ENCODE measurements around the gene RPH3AL. TPM values are rescaled to one million over a fixed set of nuclear protein-coding genes. Genes with fewer than 3 reads are reported as not detected.

The RPH3AL gene
- total RNA-seq, 1 donor from 2014 or later: 6.0 TPM

DNA sequence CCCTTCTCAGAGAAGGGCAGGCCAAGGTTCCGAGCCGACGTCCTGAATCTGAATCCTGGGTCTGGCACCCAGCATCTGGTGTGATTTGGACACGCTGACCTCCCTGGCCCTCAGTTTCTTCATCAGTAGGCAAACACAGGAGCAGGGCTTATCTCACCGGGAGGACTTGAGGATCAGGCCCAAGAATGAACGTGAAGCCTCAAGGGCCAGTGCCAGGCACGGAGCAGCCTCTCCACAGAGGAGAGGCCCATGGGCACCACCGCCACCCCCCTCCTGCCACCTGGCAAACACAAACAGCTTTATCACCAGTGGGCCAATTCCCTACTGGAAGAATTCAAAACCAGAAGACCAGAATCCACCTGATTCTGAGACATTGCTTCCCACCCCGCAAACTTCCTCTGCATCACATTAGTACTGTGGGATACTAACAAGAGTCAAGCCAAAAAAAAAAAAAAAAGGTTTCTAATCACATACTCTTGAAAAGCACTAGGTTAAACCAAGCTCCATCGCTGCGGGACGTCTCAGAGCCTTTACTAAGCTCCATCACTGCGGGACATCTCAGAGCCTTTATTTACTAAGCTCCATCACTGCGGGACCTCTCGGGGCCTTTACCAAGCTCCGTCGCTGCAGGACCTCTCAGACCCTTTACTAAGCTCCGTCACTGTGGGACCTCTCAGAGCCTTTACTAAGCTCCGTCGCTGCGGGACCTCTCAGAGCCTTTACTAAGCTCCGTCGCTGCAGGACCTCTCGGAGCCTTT lies 103.2 kb downstream of the RPH3AL start:
- ChIA-PET CTCF (no interaction called here), POLR2A (interaction anchor here (0.9 kb wide), 1 partner anchor 259 kb away, joined by 5 read pairs; no protein-coding TSS in a partner anchor)
- intact Hi-C loops (cut with micrococcal nuclease): no loop called here
- H3K27ac Mint-ChIP-seq: no peak overlapping the region
- H3K4me3 Mint-ChIP-seq: no peak overlapping the region
- ATAC-seq (ENCODE audit: low read depth): no peak
- TF ChIP-seq, protein P1, sequence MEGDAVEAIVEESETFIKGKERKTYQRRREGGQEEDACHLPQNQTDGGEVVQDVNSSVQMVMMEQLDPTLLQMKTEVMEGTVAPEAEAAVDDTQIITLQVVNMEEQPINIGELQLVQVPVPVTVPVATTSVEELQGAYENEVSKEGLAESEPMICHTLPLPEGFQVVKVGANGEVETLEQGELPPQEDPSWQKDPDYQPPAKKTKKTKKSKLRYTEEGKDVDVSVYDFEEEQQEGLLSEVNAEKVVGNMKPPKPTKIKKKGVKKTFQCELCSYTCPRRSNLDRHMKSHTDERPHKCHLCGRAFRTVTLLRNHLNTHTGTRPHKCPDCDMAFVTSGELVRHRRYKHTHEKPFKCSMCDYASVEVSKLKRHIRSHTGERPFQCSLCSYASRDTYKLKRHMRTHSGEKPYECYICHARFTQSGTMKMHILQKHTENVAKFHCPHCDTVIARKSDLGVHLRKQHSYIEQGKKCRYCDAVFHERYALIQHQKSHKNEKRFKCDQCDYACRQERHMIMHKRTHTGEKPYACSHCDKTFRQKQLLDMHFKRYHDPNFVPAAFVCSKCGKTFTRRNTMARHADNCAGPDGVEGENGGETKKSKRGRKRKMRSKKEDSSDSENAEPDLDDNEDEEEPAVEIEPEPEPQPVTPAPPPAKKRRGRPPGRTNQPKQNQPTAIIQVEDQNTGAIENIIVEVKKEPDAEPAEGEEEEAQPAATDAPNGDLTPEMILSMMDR (IDR thresholded peaks at IDR 0.05): no peak
- H3K4me1 Mint-ChIP-seq: no peaks in the 10 kb centered on the region
- H3K36me3 Mint-ChIP-seq (ENCODE audit: low read depth): peaks cover 5% of the 10 kb centered on the region
- DNase-seq: no peak
- no peaks in the 10 kb centered on the region for H3K9me3 Mint-ChIP-seq
- no peaks in the 10 kb centered on the region for H3K27me3 Mint-ChIP-seq

DNA sequence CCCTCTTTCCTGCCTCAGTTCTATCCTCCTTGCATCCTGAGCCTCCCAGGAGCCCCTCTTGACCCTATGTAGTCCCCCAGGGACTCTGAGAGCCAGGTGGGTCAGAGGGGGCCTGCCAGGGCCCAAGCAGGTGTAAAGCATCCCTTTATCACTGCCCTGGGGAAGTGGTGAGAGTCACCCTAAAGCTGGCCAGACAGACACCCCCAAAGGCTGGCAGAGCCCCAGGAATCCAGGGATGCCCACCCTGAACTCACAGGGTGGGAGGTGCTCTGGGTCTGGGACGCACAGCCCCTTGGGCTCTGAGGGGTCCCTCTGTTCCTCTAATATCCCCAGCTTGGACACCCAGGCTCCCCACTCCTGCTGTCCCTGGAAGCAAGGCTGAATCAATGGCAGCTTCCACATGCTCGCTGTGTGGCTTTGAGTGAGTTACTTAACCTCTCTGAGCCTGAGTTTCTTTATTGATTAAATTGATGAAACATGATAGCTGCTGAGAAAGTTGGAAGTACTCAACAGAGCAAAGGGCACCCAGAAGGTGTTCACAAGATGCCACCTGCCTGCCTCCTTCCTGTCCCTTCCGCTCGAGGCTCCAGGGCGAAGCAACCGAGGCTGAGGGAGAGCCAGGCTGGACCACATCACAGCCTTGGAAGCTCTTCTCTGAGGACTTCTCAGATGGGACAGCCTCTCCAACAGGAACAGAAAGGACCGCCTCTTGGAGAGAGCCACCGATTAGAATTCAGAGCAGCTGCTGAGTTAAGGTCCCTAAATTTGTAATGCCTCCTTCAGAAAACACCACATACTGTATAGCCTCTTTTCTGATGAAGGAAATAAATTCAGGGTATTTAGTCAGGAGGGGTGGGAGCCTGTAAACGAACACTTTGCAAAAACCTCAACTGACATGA lies 104.0 kb downstream of the RPH3AL start:
- TF ChIP-seq, protein P1 (IDR thresholded peaks at IDR 0.05): no peak
- Mint-ChIP-seq H3K27ac (no peak overlapping the region), H3K36me3 (ENCODE audit: low read depth) (peaks cover 5% of the 10 kb centered on the region), H3K4me1 (no peaks in the 10 kb centered on the region), H3K4me3 (no peak overlapping the region), H3K9me3 (no peaks in the 10 kb centered on the region), H3K27me3 (no peaks in the 10 kb centered on the region)
- DNase-seq: no peak
- POLR2A ChIA-PET: no interaction called here
- ATAC-seq (ENCODE audit: low read depth): no peak
- intact Hi-C loops (cut with micrococcal nuclease): no loop called here
- CTCF ChIA-PET: no interaction called here

GRCh38 chr17:247767-248166 lies 104.8 kb downstream of the RPH3AL start:
- ChIA-PET CTCF (no interaction called here), POLR2A (no interaction called here)
- Mint-ChIP-seq H3K36me3 (ENCODE audit: low read depth) (peaks cover 5% of the 10 kb centered on the region), H3K9me3 (no peaks in the 10 kb centered on the region), H3K4me3 (no peak overlapping the region), H3K27ac (no peak overlapping the region), H3K27me3 (no peaks in the 10 kb centered on the region), H3K4me1 (no peaks in the 10 kb centered on the region)
- intact Hi-C loops (cut with micrococcal nuclease): no loop called here
- DNase-seq (no peak), ATAC-seq (ENCODE audit: low read depth) (no peak)
- TF ChIP-seq, protein P1 (IDR thresholded peaks at IDR 0.05): no peak

DNA sequence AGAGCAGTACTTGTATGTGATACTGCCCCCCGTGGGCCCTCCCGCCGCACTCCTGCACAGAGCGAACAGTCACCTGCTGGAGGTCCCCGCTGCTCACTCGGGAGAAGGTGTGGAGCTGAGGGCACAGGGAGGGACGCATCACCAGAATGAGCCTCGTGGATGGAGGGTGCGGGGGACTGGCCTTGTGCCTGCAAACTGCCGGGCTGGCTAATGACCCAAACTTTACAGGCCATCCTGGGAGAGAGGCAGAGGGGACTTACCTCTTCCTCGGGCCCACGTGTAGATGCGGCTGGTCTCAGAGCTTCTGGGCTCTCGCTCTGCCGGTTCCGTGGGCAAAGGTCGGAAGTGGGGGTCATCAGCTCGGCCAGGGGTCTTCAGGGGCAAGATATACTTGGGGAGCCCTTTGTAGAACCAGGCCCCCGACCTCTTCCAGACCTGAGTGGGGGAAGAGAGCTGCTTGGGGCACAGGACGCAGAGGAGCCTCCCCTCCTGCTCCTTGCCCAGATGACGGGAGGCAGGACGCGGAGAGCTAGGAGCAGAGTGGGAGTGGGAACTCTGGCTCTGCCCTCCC lies 105.7 kb downstream of the RPH3AL start:
- Mint-ChIP-seq H3K27me3 (no peaks in the 10 kb centered on the region), H3K4me3 (no peak overlapping the region), H3K4me1 (no peaks in the 10 kb centered on the region), H3K27ac (no peak overlapping the region), H3K36me3 (ENCODE audit: low read depth) (peaks cover 5% of the 10 kb centered on the region), H3K9me3 (no peaks in the 10 kb centered on the region)
- ChIA-PET CTCF (no interaction called here), POLR2A (no interaction called here)
- intact Hi-C loops (cut with micrococcal nuclease): no loop called here
- TF ChIP-seq, protein P1 (IDR thresholded peaks at IDR 0.05): no peak
- DNase-seq: no peak
- ATAC-seq (ENCODE audit: low read depth): no peak

DNA sequence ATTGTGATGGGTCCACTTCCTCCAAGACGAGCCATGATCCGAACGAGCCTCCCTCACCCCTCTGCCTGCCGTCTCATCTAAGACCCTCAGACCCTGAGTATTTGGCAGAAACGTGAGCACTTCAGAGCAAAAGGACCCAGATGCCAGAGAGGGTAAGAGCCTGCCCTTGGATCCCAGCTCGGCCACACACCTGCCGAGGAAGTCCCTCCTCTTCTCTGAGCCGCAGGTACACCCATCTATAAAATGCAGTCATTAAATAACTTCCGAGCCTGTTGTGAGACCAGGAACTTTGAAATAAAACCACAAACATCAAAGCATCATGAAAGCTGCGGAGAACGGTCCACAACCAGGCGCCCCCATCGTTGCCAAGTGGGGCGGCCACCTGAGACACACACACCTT lies 106.4 kb downstream of the RPH3AL start:
- DNase-seq (no peak), ATAC-seq (ENCODE audit: low read depth) (no peak)
- Mint-ChIP-seq H3K4me1 (no peaks in the 10 kb centered on the region), H3K9me3 (no peaks in the 10 kb centered on the region), H3K27me3 (no peaks in the 10 kb centered on the region), H3K36me3 (ENCODE audit: low read depth) (peaks cover 5% of the 10 kb centered on the region), H3K4me3 (no peak overlapping the region), H3K27ac (no peak overlapping the region)
- ChIA-PET POLR2A (no interaction called here), CTCF (no interaction called here)
- TF ChIP-seq, protein P1 (IDR thresholded peaks at IDR 0.05): no peak
- intact Hi-C loops (cut with micrococcal nuclease): no loop called here

Measured in activated B cell treated with CpG ODN at 0.5 μM for 24 hours (primary cell).